ENCODE data around the gene NECTIN2.

DNA sequence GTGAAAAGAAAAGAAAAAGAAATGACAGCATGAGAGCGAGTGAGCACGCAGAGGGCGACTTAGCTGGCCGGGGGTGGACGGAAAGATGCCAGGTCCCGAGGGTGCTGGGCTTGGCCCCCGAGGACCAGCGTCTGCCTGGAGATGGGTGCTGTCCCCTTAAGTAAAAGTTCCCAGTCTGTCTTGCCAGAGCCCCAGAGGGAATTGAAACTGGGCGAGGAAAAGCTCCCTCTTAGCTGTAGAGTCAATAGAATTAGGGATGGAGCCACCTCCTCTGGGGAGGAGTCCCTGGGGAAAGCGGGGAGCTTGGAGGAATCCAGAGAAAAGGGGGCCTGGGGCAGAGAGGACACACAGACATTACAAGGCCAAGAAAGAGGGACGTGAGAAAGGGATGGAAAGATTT is 23.9 kb upstream of the NECTIN2 start:
- TF ChIP-seq, protein P1, sequence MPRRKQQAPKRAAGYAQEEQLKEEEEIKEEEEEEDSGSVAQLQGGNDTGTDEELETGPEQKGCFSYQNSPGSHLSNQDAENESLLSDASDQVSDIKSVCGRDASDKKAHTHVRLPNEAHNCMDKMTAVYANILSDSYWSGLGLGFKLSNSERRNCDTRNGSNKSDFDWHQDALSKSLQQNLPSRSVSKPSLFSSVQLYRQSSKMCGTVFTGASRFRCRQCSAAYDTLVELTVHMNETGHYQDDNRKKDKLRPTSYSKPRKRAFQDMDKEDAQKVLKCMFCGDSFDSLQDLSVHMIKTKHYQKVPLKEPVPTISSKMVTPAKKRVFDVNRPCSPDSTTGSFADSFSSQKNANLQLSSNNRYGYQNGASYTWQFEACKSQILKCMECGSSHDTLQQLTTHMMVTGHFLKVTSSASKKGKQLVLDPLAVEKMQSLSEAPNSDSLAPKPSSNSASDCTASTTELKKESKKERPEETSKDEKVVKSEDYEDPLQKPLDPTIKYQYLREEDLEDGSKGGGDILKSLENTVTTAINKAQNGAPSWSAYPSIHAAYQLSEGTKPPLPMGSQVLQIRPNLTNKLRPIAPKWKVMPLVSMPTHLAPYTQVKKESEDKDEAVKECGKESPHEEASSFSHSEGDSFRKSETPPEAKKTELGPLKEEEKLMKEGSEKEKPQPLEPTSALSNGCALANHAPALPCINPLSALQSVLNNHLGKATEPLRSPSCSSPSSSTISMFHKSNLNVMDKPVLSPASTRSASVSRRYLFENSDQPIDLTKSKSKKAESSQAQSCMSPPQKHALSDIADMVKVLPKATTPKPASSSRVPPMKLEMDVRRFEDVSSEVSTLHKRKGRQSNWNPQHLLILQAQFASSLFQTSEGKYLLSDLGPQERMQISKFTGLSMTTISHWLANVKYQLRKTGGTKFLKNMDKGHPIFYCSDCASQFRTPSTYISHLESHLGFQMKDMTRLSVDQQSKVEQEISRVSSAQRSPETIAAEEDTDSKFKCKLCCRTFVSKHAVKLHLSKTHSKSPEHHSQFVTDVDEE (CRISPR knock-in tag; IDR thresholded peaks at IDR 0.05), result no peak
- TF ChIP-seq ARNTL (CRISPR knock-in tag; IDR thresholded peaks at IDR 0.05; ENCODE audit: borderline replicate concordance, low read depth) (no peak), ISL1 (CRISPR knock-in tag; IDR thresholded peaks at IDR 0.05) (no peak), ZC3H10 (CRISPR knock-in tag; IDR thresholded peaks at IDR 0.05) (no peak), ZFP30 (CRISPR knock-in tag; IDR thresholded peaks at IDR 0.05) (no peak), PPARA (CRISPR knock-in tag; IDR thresholded peaks at IDR 0.05; ENCODE audit: borderline replicate concordance) (no peak), ZNF565 (CRISPR knock-in tag; conservative IDR thresholded peaks at IDR 0.05; ENCODE audit: low read depth) (no peak)
- TF ChIP-seq, protein P2, sequence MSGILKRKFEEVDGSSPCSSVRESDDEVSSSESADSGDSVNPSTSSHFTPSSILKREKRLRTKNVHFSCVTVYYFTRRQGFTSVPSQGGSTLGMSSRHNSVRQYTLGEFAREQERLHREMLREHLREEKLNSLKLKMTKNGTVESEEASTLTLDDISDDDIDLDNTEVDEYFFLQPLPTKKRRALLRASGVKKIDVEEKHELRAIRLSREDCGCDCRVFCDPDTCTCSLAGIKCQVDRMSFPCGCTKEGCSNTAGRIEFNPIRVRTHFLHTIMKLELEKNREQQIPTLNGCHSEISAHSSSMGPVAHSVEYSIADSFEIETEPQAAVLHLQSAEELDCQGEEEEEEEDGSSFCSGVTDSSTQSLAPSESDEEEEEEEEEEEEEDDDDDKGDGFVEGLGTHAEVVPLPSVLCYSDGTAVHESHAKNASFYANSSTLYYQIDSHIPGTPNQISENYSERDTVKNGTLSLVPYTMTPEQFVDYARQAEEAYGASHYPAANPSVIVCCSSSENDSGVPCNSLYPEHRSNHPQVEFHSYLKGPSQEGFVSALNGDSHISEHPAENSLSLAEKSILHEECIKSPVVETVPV (CRISPR knock-in tag; IDR thresholded peaks at IDR 0.05), result no peak
- TF ChIP-seq, protein P3, sequence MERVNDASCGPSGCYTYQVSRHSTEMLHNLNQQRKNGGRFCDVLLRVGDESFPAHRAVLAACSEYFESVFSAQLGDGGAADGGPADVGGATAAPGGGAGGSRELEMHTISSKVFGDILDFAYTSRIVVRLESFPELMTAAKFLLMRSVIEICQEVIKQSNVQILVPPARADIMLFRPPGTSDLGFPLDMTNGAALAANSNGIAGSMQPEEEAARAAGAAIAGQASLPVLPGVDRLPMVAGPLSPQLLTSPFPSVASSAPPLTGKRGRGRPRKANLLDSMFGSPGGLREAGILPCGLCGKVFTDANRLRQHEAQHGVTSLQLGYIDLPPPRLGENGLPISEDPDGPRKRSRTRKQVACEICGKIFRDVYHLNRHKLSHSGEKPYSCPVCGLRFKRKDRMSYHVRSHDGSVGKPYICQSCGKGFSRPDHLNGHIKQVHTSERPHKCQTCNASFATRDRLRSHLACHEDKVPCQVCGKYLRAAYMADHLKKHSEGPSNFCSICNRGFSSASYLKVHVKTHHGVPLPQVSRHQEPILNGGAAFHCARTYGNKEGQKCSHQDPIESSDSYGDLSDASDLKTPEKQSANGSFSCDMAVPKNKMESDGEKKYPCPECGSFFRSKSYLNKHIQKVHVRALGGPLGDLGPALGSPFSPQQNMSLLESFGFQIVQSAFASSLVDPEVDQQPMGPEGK (CRISPR knock-in tag; IDR thresholded peaks at IDR 0.05; ENCODE audit: borderline replicate concordance), result no peak

Measured in SK-N-SH treated with all-trans-retinoic acid at 6 μM for 48 hours (cell line).